MV-4-11 (cell line): ENCODE data around the gene OST4.

Experiments used
- DNase-seq: peaks from one replicate; lab custom pipeline; 2025; lab: John Stamatoyannopoulos, UW

The OST4 gene

DNA sequence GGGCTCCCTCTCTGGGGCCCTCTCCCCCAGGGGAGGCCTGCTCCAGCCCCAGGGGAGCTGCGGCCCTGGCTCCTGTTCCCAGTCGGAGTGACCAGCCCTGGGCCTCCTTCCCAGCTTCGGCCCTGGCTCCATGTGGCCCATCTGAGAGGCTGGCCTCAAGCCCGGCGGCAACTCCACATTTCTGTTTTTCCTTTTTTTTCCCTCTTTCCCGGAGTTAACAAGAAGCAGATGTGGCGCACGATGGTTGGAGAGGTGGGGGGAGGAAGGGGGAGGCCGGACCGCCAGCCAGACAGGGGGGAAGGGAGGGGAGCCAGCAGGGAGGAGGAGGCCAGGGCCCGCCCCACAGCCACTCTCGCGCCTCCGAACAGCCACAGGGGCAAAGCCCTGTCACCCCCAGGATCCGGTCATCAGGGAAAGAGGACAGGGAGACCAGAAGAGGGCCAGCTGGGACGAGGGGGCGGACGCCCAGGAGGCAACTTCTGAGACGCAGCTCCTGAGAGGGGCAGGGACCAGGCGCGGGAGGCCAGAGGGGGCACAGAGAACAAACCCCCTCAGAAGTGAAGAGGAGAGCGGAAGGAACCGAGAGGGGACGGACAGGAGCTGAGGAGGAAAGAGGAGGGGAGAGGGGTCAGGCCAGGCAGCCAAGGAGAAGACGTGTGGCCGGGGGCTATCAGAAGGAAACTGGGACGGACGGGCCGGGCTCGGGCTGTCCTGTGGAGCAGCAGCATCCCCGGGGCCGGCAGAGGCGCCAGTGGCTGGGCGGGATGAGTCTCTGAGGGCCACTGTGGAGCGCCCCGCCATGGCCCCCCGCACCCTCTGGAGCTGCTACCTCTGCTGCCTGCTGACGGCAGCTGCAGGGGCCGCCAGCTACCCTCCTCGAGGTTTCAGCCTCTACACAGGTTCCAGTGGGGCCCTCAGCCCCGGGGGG, 7.1 kb upstream of the OST4 start, which contains the start of gene EMILIN1:
EMILIN1 (plus strand) TSS at position 349 of the 928 bp plus-strand sequence; CDS start at position 800, 451 bp downstream.
- no peak for DNase-seq

DNA sequence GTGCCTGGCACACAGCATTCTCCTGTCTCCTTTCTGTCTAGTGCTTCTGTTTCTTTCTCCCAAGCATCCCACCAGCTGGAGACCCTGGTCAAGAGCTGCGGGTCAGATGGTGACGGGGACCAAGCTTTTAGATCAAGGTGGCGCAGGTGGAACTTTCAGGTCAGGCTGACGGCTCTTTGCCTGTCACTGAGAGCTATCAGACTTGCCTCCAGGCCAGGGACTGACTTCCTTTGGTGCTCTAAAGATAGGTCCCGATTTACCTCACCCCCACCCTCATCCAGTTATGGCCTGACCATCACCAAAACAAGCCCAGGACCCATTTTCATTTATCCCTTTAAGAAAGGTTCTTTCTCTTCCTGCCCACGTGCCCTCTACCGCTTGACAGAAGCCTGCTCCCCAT, 5.8 kb upstream of the OST4 start:
- DNase-seq, result no peak

DNA sequence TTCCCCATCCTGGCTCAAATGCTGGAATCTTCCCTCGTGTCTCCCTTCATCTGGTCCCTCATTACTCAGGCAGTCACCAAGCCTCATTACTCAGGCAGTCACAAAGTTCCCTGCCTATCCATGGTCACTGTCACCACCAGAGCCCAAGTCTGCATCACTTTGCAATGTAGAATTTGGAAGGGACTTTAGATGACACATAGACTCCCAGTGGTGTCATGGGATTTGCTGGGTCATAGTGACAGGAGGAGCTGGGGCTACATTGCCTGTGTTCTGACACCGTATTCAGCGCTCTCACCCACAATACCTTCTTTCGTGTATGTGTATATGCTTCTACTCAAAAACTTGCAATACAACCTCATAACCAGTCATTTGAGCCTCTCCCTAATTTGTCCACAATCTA, 4.9 kb upstream of the OST4 start:
- DNase-seq, result no peak

DNA sequence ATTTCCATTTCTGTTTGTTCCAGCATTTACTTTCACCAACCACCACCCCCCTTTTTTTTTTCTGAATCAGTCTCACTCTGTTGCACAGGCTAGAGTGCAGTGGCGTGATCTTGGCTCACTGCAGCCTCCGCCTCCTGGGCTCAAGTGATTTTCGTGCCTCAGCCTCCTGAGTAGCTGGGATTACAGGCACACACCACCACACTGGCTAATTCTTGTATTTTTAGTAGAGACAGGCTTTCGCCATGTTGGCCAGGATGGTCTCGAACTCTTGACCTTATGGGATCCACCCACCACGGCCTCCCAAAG, 4.1 kb upstream of the OST4 start:
- peak; percentile 46 for DNase-seq

DNA sequence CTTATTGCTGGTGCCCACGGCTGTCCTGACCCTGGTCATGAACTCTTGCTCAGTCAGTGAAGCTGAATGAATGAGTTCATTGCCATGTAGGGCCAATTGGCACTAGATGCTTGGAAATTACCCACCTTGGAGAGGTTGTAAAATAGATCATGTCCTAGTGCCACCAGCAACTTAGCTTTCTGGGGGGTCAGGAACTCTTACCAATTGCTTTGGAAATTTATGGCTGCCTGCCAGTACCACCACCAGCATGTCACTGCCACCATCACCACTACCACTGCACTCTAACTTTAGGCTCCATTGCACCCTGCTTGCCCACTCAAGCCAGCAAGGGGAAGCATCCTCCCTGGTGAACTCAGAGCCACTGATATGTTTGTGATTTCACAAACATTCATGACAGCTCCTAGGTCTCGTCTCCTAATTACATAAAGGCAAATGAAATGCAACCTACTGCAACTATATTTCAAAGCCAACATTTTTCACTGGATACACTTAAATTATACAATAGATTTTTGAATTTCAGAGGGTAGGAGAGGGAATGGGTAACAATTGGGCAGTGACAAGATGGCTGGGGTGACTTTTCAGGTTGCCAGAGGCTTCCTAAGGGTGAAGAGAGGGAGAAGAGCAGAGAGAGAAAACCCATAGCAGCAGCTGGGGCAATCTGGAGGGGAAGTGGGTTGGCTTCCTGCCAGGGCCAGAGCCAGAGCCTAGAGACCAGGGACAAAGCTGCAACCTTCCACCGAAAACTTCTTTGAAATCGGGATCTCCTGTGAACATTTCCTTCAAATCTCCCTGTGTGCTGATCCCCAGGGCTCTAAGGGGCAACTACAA, 3.5 kb upstream of the OST4 start:
- DNase-seq, result peak; percentile 77

DNA sequence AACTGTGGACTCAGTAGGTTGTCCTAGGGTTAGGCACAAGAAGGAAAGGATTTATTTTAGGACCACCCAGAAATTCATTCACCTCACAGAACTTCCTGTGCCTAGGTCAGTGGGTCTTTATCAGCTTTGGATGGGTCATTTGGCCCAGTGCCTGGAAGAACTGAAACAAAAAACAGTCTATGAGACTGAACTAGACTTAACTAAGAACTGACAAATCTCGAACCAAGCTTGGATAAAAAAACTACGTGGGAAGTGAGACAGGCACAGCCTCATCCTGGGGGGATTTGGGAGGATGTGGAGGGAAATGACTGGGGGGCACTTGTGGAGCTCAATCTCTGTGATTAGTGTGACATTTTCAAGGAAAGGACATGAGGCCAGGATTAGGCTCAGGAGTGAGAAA, 2.3 kb upstream of the OST4 start:
- peak; percentile 10 for DNase-seq

GRCh38 chr2:27072920-27073319, 1.5 kb upstream of the OST4 start:
- no peak for DNase-seq

DNA sequence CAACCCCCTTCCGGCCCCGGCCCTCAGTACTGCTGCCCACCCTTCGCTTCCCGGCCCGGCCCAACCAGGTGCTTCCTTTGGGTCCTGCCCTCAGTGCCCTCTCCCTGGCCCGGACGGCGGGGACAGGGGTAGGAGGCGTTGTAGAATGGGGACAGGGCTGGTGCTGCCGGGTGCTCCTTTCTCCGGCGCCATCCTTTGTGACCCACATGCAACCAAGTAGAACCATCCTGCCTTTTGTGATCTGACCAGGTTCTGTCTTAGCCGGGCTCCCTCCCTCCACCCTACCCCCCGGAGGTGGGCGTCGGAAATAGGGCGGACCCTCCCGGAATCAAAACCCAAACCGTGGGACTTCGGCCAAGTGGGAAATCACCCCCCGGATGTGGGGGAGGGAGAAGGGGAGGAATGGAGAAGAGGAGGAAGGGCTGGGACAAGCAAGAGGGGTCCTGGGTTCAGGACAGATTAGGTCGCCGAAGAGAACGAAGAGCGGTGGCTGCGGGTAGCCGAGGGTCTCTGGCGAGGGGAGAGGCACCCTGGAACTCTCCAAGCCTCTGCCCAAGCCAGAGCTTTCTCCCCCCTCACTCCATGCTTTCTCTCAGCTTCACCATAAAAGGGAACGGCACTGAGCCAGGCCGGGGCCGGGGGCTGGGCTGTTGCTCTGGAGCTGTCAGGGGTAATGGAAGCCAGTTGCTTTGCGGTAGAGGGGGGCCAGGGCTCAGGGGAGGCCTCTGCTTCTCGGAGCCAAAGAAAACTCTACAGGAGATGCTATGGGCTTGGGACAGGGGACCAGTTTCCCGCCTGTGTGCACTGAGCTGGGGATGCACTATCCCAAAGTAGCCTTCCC, 756 bp upstream of the OST4 start:
- DNase-seq, result no peak

DNA sequence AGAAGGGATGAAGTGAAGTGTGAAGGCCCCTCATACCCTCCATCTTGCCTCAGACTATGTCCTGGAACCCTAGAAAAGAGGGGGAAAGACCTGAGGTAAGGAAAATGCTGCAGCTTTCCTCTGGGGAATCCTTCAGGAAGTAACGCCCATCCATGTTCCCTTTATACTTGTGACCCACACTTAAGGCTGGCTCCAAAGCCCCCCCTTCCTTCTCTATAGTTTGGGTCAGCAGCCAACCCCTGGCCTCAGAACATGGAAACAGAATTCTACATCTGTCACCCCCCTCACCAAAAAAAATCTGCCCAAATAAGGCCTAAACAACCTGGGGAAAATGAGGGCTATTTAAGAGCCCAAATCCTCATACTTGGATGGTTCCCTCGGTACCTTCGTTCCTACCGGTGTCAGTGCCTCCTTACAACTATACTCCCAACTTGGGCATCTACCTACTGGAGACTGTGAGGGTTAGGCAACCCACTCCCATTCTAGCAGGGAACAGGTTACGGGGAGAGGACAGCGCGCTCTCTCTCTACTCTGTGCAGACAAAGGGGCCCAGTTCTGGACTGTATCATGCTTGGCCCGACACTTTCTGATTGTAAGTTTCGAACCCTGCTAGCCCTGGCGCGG, 689 bp downstream of the OST4 start:
- DNase-seq, result no peak

DNA sequence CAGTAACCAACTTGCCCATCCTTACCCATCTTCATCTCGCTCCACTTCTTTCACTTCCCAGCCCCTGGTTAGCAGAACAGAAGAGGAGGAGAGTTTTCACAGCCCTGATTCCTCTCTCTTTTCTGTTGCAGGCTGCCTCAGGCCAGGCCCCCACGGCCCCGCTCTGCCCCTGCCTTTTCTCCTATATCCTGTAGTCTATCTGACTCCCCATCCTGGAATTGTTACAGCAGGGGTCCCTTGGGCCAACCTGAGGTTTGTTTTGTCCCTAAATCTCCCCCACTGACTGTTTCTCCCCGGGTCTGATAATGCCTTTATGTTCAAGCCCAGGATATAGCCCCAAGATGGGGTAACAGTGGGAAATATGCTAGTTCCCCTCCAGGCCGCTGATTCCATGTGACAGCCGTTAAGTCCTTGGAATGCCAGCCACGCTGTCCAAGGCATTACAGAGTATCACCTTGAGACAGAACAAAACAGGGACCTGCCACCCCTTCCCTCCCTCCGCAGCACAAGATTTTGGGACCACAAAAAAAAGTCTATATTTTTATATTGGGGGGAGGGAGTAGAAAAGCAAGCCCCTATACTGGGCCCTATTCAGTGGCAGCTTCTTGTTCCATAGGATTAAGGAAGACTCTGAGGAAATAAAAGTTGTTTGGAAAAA, 1.4 kb downstream of the OST4 start:
- no peak for DNase-seq

DNA sequence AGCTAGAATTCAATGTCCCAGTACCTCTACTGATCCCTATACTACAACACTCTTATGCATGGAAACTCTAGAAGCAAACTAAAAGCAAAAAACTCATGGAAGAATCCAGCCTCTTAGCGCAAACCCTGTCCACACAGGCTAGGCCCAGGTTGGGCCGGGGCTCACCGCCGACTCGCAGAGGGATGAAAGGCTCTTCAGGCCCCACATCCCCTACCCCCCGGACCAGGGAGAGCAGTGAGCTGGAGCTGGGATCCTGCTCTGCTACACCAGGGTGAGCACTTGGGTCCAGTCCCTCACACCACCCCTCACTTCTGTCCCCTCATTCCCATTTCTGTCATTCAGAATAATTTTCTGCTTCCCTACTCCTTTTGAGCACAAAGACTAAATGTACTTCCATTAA, 2.0 kb downstream of the OST4 start:
- DNase-seq, result no peak

DNA sequence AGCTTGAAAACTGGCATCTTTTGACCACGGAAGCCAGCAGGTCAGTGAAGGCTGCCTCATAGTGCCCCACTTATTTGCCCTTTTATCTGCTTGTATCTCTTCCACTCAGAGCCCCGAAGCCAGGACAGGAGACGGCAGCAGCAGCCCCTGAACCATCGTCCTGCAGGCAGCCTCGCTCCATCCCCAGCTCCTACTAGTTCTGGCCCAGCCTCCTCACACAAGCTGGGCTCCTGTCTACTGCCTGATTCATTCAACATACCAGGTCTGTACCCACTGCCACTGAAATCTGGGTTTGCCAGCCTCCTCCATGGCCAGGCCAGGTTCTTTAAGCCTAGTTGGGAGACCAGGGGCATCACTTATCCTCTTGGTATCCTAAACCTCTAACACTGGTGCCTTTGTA, 4.1 kb downstream of the OST4 start:
- DNase-seq, result no peak

GRCh38 chr2:27065128-27065527, 6.3 kb downstream of the OST4 start:
- DNase-seq, result no peak

DNA sequence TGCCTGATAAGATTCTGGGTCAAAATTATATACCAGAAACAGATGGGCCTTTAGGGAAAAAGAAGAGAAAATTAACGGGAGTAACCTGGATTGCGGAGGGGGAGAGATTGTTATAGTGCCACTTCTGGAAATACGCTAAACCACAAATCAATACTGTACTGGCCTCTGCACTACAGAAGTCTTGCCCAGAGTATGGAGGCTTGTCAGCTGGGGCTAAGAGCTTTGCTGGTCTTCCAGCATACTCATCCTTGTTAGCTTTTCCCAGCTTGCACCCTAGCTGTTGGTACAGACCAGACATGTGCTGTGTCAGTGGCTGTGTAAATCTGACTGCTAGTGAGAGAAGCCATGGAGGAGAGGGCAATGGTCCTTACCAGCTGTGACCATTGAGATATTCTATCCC, 11.1 kb downstream of the OST4 start:
- no peak for DNase-seq

GRCh38 chr2:27059141-27059820, 12.2 kb downstream of the OST4 start:
- DNase-seq, result no peak

DNA sequence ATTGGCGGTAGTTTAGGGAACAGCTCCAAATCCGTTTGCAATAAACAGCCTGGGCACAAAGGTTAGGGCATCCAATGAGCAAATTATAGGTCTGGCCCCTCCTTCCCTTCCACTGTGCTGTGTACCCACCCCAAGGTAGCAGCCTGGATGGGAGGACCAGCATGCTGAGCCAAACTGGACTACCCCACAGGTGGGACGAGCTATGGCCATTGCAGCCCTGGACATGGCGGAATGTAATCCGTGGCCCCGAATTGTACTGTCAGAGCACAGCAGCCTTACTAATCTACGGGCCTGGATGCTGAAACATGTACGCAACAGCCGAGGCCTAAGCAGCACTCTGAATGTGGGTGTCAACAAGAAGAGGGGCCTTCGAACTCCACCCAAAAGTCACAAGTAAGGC, 13.2 kb downstream of the OST4 start:
- DNase-seq, result no peak

- DNase-seq, result no peak
Measured at GRCh38 chr2:27057184-27057583, 14.3 kb downstream of the OST4 start.

- DNase-seq, result no peak
Measured at GRCh38 chr2:27054721-27055120, 16.7 kb downstream of the OST4 start.

GRCh38 chr2:27053776-27054175, 17.7 kb downstream of the OST4 start:
- no peak for DNase-seq

DNA sequence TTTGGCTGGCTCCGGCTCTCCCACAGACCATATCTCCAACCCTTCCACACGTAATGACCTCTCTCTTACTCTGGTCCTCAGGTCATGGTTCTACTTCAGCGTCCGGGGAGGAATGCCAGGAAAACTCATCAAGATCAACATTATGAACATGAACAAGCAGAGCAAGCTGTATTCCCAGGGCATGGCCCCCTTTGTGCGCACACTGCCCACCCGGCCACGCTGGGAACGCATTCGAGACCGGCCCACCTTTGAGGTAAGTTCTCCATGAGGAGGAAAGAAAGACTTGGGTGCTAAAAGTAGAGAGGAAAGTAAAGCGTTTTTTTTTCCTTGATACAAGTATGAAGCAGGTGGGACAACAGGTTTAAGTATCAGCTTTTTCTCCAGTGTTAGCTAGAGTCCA, 18.1 kb downstream of the OST4 start:
- no peak for DNase-seq
